ENCODE measurements around the gene PMS2.
A peak's percentile ranks its signal among the peaks of the same experiment; 100 is the strongest.
"Not testable (repeated sequence)": the region's sequence is repeated elsewhere in the genome, so short reads cannot be mapped to it uniquely, and the experiment has no call there.

Gene PMS2

DNA sequence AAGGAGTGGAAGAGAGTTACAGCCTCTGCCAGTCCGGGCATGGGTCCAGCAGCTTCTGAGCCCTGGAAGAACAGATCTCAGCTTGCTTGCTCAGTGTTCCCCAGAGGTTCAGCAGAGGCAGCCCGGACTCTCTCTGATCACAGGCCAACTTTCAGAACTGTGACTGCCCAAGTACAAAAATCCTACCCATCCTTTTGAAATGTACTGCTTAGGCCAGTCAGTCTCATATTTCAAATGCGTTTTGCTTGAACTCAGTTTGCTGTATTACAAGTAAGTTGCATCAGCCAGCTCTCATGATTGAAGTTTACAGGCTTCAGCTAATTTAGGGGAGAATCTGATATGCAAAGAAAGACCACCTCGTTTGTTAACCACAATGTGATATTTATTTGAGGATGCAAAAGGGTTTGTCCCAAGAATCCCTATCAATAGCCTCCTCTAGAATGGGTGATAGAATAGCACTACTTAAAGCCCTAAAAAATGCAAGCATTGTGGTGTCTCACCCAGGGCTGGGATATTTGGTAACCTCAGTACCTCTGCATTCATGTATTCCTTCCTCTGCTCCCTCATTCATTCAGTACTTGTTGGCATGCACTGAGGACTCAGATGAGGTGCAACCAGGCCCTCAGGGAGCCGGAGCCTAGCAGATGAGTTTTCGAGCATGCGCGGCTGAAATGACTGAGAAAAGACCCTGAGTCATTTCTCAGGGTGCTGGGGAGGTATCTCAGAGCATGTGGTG, 7.2 kb upstream of the PMS2 start:
- DNase-seq (ENCODE audit: low spot score) = peak; percentile 19

GRCh38 chr7:6012355-6013104, 3.7 kb upstream of the PMS2 start:
- no peak for DNase-seq (ENCODE audit: low spot score)

DNA sequence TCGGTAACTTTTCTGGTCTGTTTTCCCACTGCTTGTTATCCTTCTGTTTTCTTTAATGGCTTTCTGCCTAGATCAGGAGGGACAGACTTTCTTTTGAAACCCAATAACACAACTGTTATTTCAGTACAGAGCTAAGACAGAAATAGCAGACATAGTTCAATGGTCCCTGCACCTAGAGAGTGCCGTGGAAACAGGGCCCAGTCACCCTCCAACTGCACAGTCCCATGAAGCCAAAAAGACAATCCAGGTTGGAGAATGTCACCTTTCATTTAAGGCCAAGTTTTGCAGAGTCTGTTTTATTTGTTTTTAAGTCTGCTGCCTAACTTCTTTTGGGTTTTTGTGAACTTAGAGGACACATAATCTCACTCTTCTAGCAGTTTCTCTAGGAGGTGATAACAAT, 2.7 kb upstream of the PMS2 start:
- DNase-seq (ENCODE audit: low spot score) = no peak

- not testable (repeated sequence) for DNase-seq (ENCODE audit: low spot score)
Observed at GRCh38 chr7:6010370-6010769, 1.5 kb upstream of the PMS2 start.

GRCh38 chr7:6007835-6008590, 836 bp downstream of the PMS2 start:
- not testable (repeated sequence) for DNase-seq (ENCODE audit: low spot score)

- no peak for DNase-seq (ENCODE audit: low spot score)
Observed at GRCh38 chr7:6007386-6007785, 1.5 kb downstream of the PMS2 start.

- peak; percentile 55 for DNase-seq (ENCODE audit: low spot score)
Observed at GRCh38 chr7:5997210-5997808, 11.5 kb downstream of the PMS2 start.

GRCh38 chr7:5987061-5987460, 21.8 kb downstream of the PMS2 start:
- not testable (repeated sequence) for DNase-seq (ENCODE audit: low spot score)

GRCh38 chr7:5979680-5980314, 29.1 kb downstream of the PMS2 start:
- DNase-seq (ENCODE audit: low spot score) = not testable (repeated sequence)

DNA sequence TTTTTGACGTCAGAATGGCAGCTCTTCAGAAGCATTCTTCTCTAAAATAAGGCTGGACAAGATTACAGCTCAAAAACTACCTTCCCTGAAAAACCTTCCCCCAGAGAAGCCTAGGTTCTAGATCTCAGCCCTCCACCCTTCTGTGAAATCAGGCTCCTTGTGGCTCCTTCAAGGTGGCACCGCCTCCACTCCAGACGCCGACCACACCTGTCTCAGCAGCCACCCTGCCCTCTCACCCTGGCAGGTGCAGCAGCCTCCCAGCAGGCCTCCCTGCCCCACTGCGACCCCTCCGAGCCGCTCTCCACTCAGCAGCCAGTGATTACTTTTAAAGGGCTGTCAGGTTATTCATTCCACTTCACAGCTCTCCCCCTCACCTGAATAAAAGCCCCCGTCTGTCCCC, 35.3 kb downstream of the PMS2 start:
- DNase-seq (ENCODE audit: low spot score) = not testable (repeated sequence)

DNA sequence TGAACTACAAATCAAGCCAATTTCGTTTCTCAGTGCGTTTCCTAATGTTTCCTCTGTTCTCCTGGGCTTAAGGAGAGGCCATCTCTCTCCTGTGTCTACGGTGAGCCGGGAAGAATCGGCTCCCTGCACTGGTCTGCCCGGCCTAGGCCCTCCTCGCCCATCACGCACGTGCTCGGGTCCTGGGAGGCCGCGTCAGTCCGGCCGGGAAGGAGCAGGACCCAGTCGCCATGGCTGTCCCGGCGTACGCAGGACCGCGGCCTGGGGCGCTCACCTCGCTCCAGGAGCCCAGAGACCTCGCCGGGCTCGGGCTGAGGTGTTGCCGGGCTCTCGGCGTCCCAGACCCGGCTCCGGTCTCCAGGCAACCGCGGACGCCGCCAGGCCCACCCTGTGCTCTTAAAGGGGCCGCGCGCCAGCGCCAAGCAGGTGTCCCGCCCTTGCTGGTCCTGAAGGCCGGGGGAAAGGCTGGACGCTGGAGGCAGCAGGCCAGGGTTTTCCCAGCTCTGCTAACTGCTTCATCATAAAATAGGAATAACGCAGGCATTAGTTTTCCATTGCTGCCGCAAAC, 38.4 kb downstream of the PMS2 start, which contains the start of gene RSPH10B:
TSS of gene RSPH10B (minus strand) at position 343 of the 565 bp plus-strand sequence. CDS start 3,573 bp downstream, outside the sequence.
- DNase-seq (ENCODE audit: low spot score) = not testable (repeated sequence)

GRCh38 chr7:5963810-5964209, 45.0 kb downstream of the PMS2 start:
- not testable (repeated sequence) for DNase-seq (ENCODE audit: low spot score)

GRCh38 chr7:5963205-5963604, 45.6 kb downstream of the PMS2 start:
- DNase-seq (ENCODE audit: low spot score) = not testable (repeated sequence)

DNA sequence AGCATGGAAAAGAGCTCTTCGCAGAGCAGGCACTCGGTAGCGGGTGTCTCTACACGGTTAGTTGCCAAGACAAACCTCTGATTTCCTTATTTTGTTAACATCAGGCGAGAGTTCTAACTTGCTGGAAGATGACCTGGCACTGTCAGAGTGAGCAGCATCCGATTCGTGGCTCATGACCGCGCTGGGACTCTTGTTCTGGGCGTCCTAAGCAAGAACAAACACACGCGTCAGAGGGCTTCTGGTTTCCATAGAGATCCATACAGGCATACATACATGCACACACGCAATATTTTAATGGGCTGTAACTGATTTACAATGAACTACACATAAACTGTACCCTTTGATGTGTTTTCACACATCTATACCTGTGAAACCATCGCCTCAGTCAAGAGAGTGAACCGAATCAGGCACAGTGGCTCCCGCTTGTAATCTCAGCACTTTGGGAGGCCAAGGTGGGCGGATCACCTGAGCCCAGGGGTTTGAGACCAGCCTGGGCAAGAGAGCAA, 73.9 kb downstream of the PMS2 start:
- DNase-seq (ENCODE audit: low spot score) = not testable (repeated sequence)

DNA sequence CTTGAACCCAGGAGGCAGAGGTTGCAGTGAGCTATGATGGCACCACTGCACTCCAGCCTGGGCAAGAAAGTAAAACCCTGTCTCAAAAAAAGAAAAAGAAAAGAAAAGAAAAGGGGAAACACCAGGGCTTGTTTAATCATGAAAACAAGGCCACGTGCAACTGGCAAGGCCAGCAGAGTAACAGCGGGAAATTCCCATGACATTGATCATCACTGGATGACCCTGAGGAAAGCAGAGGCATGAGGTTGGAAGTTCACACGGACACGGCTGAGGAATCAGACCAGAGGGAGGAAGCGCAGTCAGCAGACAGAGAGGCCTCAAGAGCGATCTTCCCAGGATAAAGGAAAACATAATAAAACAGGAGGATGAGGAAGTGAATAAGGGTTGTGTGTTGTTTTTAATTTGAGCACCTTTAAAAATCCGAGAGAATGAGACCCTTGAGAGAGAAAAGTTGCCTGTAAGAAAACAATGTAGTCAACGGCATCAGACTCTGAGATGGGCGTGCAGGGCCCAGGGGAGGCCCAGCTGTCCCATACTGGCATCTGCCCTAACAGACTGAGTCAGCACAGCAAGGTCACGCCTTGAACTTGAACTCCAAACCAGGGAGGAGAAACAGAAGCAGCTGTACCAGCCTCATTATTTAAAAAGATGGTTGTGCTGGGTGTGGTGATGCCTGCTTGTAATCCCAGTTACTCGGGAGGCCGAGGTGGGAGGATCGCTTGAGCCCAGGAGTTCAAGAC, 76.8 kb downstream of the PMS2 start:
- DNase-seq (ENCODE audit: low spot score) = not testable (repeated sequence)

GRCh38 chr7:5931250-5931649, 77.6 kb downstream of the PMS2 start:
- not testable (repeated sequence) for DNase-seq (ENCODE audit: low spot score)

DNA sequence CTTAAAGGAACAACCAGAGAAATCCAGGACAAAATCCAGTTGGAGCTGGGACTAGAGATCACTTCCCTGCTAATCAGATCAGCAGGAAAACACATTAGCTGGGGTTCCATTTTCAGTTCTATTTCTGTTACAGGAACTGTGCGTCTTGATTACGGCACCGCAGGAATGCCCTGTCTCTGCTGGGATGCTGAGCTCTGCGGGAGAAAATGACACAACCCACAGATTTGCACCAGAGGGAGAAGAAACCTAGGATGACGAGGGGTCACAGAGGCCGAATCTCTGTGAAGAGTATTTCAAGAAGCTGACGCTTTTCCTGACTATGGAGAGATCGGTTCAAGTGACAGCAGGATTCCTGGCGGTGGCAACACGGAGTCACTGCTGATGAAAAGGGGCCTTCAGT, 78.6 kb downstream of the PMS2 start:
- not testable (repeated sequence) for DNase-seq (ENCODE audit: low spot score)

GRCh38 chr7:5926263-5926870, 82.5 kb downstream of the PMS2 start:
- DNase-seq (ENCODE audit: low spot score) = not testable (repeated sequence)

DNA sequence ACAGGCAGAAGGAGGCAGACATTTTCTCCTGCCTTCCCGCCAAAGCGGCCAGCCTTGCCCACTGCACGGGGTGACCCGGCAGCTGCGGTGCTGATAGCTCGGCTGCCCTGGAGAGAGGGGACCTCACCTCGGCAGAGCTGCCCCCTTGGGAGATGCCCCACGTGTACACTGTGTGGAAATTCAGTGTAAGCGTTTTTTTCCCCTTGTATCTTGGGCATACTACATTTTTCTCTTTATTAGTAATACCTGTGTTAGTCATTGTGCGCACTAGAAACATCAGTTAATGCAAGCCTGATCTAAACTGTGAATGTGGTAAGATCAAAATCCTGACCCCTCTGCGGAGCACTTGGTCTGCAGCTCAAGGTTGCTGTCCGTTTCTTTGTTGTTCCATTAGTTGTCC, 84.2 kb downstream of the PMS2 start:
- not testable (repeated sequence) for DNase-seq (ENCODE audit: low spot score)

DNA sequence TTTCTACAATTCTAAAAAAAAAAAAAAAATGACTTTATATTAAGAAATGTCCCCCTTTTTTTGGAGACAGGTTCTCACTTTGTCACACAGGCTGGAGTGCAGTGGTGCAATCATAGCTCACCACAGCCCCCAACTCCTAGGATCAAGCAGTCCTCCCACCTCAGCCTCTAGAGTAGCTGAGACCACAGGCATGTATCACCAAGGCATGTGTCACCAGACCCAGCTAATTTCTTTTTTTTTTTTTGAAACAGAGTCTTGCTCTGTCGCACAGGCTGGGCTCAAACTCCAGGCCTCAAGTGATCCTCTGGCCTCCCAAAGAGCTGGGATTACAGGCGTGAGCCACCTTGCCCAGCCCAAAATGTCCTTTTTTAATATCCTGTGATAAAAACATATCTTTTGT, 84.7 kb downstream of the PMS2 start:
- not testable (repeated sequence) for DNase-seq (ENCODE audit: low spot score)
